Adrenal gland (tissue), 12 donors: Measurements from ENCODE around the gene IL6. TPM values are rescaled to one million over a fixed set of nuclear protein-coding genes. Genes with fewer than 3 reads are reported as not detected.

Experiments
- DNase-seq, 7 donors: peaks; one replicate each; pipeline ENCODE4 v3.0.0-alpha.2; 2019 to 2020
- H3K27ac ChIP-seq, 5 donors: fragments of 200-600 bp; sonication (generic) in 4 of 5; 1 replicate in 3 of 5; 2 replicates in 2 of 5; pipeline versions ENCODE4 v1.5.1 to v1.8.0; 2016 to 2020; ENCODE audit warnings: mild to moderate bottlenecking in 1 of 5
- H3K27me3 ChIP-seq: fragments of 200-600 bp; 2 replicates; pipeline ENCODE4 v1.8.0; 2021
- H3K36me3 ChIP-seq, 2 donors: fragments of 200-600 bp; replicated peaks in 1 of 2; 1 replicate in 1 of 2; 2 replicates in 1 of 2; pipeline versions ENCODE4 v1.5.1 to v1.8.0; 2018 to 2022
- H3K4me1 ChIP-seq, 2 donors: fragments of 200-600 bp; replicated peaks in 1 of 2; 1 replicate in 1 of 2; 2 replicates in 1 of 2; pipeline versions ENCODE4 v1.5.1 to v1.8.0; 2018 to 2021
- H3K4me3 ChIP-seq, 4 donors: fragments of 200-600 bp; sonication (generic) in 3 of 4; one replicate each; pipeline ENCODE4 v1.5.1; 2016 to 2018
- H3K9me3 ChIP-seq, 3 donors: fragments of 200-600 bp; sonication (generic) in 1 of 3; replicated peaks in 1 of 3; 1 replicate in 2 of 3; 2 replicates in 1 of 3; pipeline versions ENCODE4 v1.5.1 to v1.8.0; 2016 to 2021
- CTCF ChIP-seq, 6 experiments: fragments of 450-650 bp in 4 of 6; fragments of 200-600 bp in 2 of 6; sonication (generic) in 1 of 6; IDR thresholded peaks; 1 replicate in 5 of 6; 2 replicates in 1 of 6; pipeline versions ENCODE4 v1.5.1 to v1.8.0; 2016 to 2021; ENCODE audit warnings: antibody characterized with exemption in 6 of 6, mild to moderate bottlenecking in 2 of 6, moderate library complexity in 1 of 6
- POLR2A ChIP-seq, 2 donors: fragments of 450-650 bp; IDR thresholded peaks; one replicate each; pipeline ENCODE4 v1.6.1; 2017; ENCODE audit warnings: antibody characterized with exemption in 2 of 2, mild to moderate bottlenecking in 2 of 2, moderate library complexity in 1 of 2
- WGBS, 4 donors: extraction: QIAGEN DNeasy Blood & Tissue Kit in 2 of 4; methylation state at CpG; one replicate each; pipeline versions ENCODE4 v1.1.5 to v1.1.7; 2013 to 2017; 5-methylcytosine and 5-hydroxymethylcytosine counted together
- intact Hi-C, 2 donors: fragments of 100-400 bp; cut with DNase I; formaldehyde crosslinking; loops; one replicate each; pipeline versions ENCODE4 v1.14.1 to v1.15.0; 2022 to 2023
- polyA plus RNA-seq, 3 donors: library from polyadenylated mRNA; stranded (reverse); fragments of 200-250 nt in 2 of 3; fragments of 350-450 nt in 1 of 3; fragmentation: Illumina TruSeq in 1 of 3; extraction: RNeasy Lipid Tissue Mini Kit (QIAGEN cat#74804) in 1 of 3; gene quantifications; one replicate each; pipeline ENCODE4 v1.2.3, GENCODE V29; 2013 to 2014
- total RNA-seq, 9 donors: library from RNA; depleted of rRNA in 4 of 9; stranded (reverse); fragments of >200 nt in 4 of 9; fragments of 120-200 nt in 1 of 9; fragmentation: NEBNext Ultra II Directional in 1 of 9; extraction: Animal tissue kit (Norgen Biotek cat#: 25700) in 1 of 9; gene quantifications; one replicate each; pipeline versions ENCODE4 v1.1.0 to v1.2.4, GENCODE V29; 2013 to 2023
- donor health status: healthy with polysubstance abuse.
- donor health status: Bipolar disorder and iron deficiency.
- donor health status: DM: yes; HTN: yes; CAD: no.
- donor health status: DM: no; HTN: no; CAD: no.
- donor health status: DM: no; HTN: no; CAD: no.
- donor health status: DM: yes; HTN: yes; CAD: no.

The IL6 gene
- total and polyA plus RNA-seq, 12 donors: 0.42 to 15.7 (median 1.0) TPM; not detected in 3

DNA sequence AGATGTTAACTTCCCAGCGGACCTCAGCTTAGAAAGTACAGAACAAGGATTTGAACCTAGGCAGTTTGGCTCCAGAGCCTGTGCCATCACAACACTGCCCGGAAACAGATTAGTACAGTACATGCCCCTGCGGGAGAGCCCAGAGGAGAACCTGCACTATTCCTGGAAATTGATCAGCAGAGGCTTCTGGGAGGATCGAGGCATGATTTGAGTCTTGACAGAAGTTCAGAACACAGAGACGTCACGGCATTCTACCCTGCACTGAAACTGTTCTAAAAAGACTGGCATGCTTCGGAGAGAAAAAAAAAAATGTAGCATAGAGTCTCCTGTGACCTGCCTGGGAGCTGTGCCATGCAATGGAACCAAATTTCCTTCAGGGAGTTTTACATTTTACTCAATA lies 9.2 kb upstream of the IL6 start:
- no peaks in the 10 kb centered on the region for H3K27me3 ChIP-seq
- peak overlapping the region in 1 of 5 donors; percentile 36 for H3K27ac ChIP-seq
- intact Hi-C loops: no loop called here
- peaks cover 0 to 6% of the 10 kb centered on the region in 2 donors for H3K4me1 ChIP-seq
- H3K9me3 ChIP-seq: no peaks in the 10 kb centered on the region
- H3K36me3 ChIP-seq: no peaks in the 10 kb centered on the region
- 48 to 74% (median 60%) methylated on average over 7 of the region's 7 CpGs for WGBS, 4 donors
- TF ChIP-seq CTCF (IDR thresholded peaks at IDR 0.05) (no peak), POLR2A (IDR thresholded peaks at IDR 0.05) (no peak)
- DNase-seq: no peak
- no peak overlapping the region for H3K4me3 ChIP-seq

GRCh38 chr7:22718200-22718711 lies 8.7 kb upstream of the IL6 start:
- H3K4me1 ChIP-seq: peaks cover 0 to 11% of the 10 kb centered on the region in 2 donors
- peak overlapping the region in 2 of 5 donors; percentile 14 to 36 for H3K27ac ChIP-seq
- DNase-seq: no peak
- H3K36me3 ChIP-seq: no peaks in the 10 kb centered on the region
- TF ChIP-seq CTCF (IDR thresholded peaks at IDR 0.05): no peak
- no peak for TF ChIP-seq POLR2A (IDR thresholded peaks at IDR 0.05)
- H3K4me3 ChIP-seq: no peak overlapping the region
- intact Hi-C loops: no loop called here
- no peaks in the 10 kb centered on the region for H3K9me3 ChIP-seq
- 39 to 47% (median 44%) methylated on average over 6 of the region's 6 CpGs for WGBS, 4 donors
- H3K27me3 ChIP-seq: no peaks in the 10 kb centered on the region

DNA sequence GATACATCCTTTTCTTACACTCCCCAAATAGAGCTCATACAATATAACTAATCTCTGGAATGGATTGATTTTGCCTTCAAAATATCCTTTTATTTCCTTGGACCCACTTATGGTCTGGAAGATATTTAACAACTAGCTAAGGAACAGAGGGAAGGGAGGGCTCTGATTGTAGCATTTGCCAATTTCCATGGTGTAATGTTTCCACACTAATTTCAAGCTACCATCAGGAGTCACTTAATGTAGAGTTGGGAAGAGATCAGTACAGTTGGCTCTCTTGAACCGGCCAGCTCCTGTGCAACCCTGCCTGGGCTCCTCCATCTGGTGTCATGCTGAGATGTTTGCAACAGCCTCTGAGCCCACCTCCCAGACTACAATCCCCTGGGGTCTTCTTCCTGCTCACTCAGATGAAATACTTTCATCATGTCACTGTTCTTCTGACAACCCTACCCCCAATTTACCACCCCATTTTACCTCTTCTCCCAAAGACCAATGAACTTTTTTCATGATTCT lies 8.0 kb upstream of the IL6 start:
- Histone ChIP-seq H3K9me3 (no peaks in the 10 kb centered on the region), H3K4me3 (no peak overlapping the region), H3K27ac (peak overlapping the region in 1 of 5 donors; percentile 36), H3K27me3 (no peaks in the 10 kb centered on the region), H3K36me3 (no peaks in the 10 kb centered on the region), H3K4me1 (peaks cover 0 to 18% of the 10 kb centered on the region in 2 donors)
- no peak for TF ChIP-seq POLR2A (IDR thresholded peaks at IDR 0.05)
- no peak for TF ChIP-seq CTCF (IDR thresholded peaks at IDR 0.05)
- DNase-seq: no peak
- intact Hi-C loops: no loop called here
- 0 to 79% (median 18%) methylated on average over 1 of the region's 1 CpG for WGBS, 4 donors

GRCh38 chr7:22720791-22721786 lies 5.9 kb upstream of the IL6 start:
- H3K4me3 ChIP-seq: no peak overlapping the region
- H3K9me3 ChIP-seq: no peaks in the 10 kb centered on the region
- H3K36me3 ChIP-seq: no peaks in the 10 kb centered on the region
- H3K27me3 ChIP-seq: no peaks in the 10 kb centered on the region
- intact Hi-C loops: loop anchor here in 1 of 2 donors (10.0 kb wide), 1 partner anchor 334 kb away; no protein-coding TSS in a partner anchor
- no peak for TF ChIP-seq CTCF (IDR thresholded peaks at IDR 0.05)
- TF ChIP-seq POLR2A (IDR thresholded peaks at IDR 0.05): no peak
- WGBS, 4 donors: 56 to 76% (median 63%) methylated on average over 3 of the region's 3 CpGs
- peaks cover 0 to 21% of the 10 kb centered on the region in 2 donors for H3K4me1 ChIP-seq
- H3K27ac ChIP-seq: peak overlapping the region in 1 of 5 donors; percentile 65
- DNase-seq: peak in 1 of 7 donors; percentile 10
